ENCODE data around the gene CDH23.

DNA sequence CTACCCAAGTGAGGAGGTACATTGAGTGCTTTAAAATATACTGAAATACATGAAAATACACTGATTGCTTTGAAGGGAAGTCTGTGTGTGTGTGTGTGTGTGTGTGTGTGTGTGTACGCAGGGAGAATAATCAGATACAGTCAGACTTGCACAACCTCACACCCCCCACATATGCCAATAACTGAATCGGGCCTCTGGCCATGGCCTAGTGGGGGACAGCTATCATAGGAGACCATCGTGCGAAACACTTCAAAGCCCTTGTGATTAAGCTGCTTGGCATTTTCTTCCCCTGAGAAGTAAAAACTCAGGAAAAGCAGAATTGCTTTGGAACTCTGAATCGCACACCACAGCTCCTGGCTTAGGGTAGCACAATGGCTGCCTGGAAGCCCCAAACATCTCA, 187.7 kb downstream of the CDH23 start:
- TF ChIP-seq, protein P1, sequence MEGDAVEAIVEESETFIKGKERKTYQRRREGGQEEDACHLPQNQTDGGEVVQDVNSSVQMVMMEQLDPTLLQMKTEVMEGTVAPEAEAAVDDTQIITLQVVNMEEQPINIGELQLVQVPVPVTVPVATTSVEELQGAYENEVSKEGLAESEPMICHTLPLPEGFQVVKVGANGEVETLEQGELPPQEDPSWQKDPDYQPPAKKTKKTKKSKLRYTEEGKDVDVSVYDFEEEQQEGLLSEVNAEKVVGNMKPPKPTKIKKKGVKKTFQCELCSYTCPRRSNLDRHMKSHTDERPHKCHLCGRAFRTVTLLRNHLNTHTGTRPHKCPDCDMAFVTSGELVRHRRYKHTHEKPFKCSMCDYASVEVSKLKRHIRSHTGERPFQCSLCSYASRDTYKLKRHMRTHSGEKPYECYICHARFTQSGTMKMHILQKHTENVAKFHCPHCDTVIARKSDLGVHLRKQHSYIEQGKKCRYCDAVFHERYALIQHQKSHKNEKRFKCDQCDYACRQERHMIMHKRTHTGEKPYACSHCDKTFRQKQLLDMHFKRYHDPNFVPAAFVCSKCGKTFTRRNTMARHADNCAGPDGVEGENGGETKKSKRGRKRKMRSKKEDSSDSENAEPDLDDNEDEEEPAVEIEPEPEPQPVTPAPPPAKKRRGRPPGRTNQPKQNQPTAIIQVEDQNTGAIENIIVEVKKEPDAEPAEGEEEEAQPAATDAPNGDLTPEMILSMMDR (IDR thresholded peaks at IDR 0.05) = no peak
- TF ChIP-seq POLR2A (IDR thresholded peaks at IDR 0.05) = no peak

All from adrenal gland (tissue), 5 donors.